Hematopoietic multipotent progenitor cell treated with erythropoietin and hydrocortisone succinate and interleukin-3 and kit ligand, for 8 days (in vitro differentiated cells): Measurements from ENCODE around the gene PGLYRP3.

Experiments
- DNase-seq: peaks from one replicate; pipeline ENCODE4 v3.0.0-alpha.2; 2015

PGLYRP3 gene

GRCh38 chr1:153308540-153308939 lies 4.2 kb downstream of the PGLYRP3 start:
- DNase-seq = no peak

- DNase-seq = no peak
Measured at GRCh38 chr1:153307221-153307600, 5.5 kb downstream of the PGLYRP3 start.

- no peak for DNase-seq
Measured at GRCh38 chr1:153306303-153307220, 6.2 kb downstream of the PGLYRP3 start.

GRCh38 chr1:153305682-153306081 lies 7.1 kb downstream of the PGLYRP3 start:
- no peak for DNase-seq

- DNase-seq = no peak
Measured at GRCh38 chr1:153302308-153302707, 10.4 kb downstream of the PGLYRP3 start.

GRCh38 chr1:153293851-153294250 lies 18.9 kb downstream of the PGLYRP3 start:
- no peak for DNase-seq

- DNase-seq = no peak
Measured at GRCh38 chr1:153293480-153293775, 19.3 kb downstream of the PGLYRP3 start.

GRCh38 chr1:153292740-153293479 lies 19.8 kb downstream of the PGLYRP3 start:
- DNase-seq = no peak

- DNase-seq = no peak
Measured at GRCh38 chr1:153292185-153292584, 20.6 kb downstream of the PGLYRP3 start.

- no peak for DNase-seq
Measured at GRCh38 chr1:153291514-153291913, 21.2 kb downstream of the PGLYRP3 start.

GRCh38 chr1:153288634-153289275 lies 24.0 kb downstream of the PGLYRP3 start:
- peak; percentile 67 for DNase-seq

GRCh38 chr1:153277852-153278251 lies 34.9 kb downstream of the PGLYRP3 start:
- peak; percentile 33 for DNase-seq

GRCh38 chr1:153272186-153272585 lies 40.6 kb downstream of the PGLYRP3 start:
- no peak for DNase-seq

GRCh38 chr1:153271711-153272110 lies 41.0 kb downstream of the PGLYRP3 start:
- no peak for DNase-seq

- no peak for DNase-seq
Measured at GRCh38 chr1:153265457-153265856, 47.3 kb downstream of the PGLYRP3 start.

GRCh38 chr1:153262462-153263157 lies 50.1 kb downstream of the PGLYRP3 start:
- no peak for DNase-seq

GRCh38 chr1:153262070-153262366 lies 50.7 kb downstream of the PGLYRP3 start:
- DNase-seq = no peak

GRCh38 chr1:153261281-153262069 lies 51.3 kb downstream of the PGLYRP3 start:
- no peak for DNase-seq

GRCh38 chr1:153260585-153261280 lies 52.0 kb downstream of the PGLYRP3 start:
- no peak for DNase-seq

- DNase-seq = no peak
Measured at GRCh38 chr1:153259387-153259786, 53.4 kb downstream of the PGLYRP3 start, which contains the start of gene LORICRIN. LORICRIN (plus strand) TSS chr1:153259687; CDS start chr1:153260950, 1,263 bp downstream.

- DNase-seq = no peak
Measured at GRCh38 chr1:153253693-153254092, 59.1 kb downstream of the PGLYRP3 start.

GRCh38 chr1:153253076-153253475 lies 59.7 kb downstream of the PGLYRP3 start:
- no peak for DNase-seq
